GM12891 (cell line): ENCODE data around the gene STIM1.

Experiments
- PAX5 ChIP-seq: IDR thresholded peaks from 2 replicates; pipeline ENCODE4 v1.6.1; 2011; ENCODE audit warnings: low read length, moderate library complexity, mild to moderate bottlenecking; ENCODE audit not compliant: insufficient read depth, severe bottlenecking
- POLR2A ChIP-seq: IDR thresholded peaks from 2 replicates; pipeline ENCODE4 v1.6.1; 2011; ENCODE audit warnings: low read depth, low read length, control low read depth
- POLR2AphosphoS5 ChIP-seq: IDR thresholded peaks from 2 replicates; pipeline ENCODE4 v1.6.1; 2011; ENCODE audit warnings: low read depth, low read length, control low read depth
- POU2F2 ChIP-seq: IDR thresholded peaks from 2 replicates; pipeline ENCODE4 v1.6.1; 2011; ENCODE audit warnings: low read depth, mild to moderate bottlenecking, control low read depth, low read length, moderate library complexity
- SPI1 ChIP-seq: IDR thresholded peaks from 2 replicates; pipeline ENCODE4 v1.6.1; 2011; ENCODE audit warnings: low read depth, low read length, control low read depth
- TAF1 ChIP-seq: IDR thresholded peaks from 2 replicates; pipeline ENCODE4 v1.6.1; 2011; ENCODE audit warnings: low read depth, low read length, control low read depth

DNA sequence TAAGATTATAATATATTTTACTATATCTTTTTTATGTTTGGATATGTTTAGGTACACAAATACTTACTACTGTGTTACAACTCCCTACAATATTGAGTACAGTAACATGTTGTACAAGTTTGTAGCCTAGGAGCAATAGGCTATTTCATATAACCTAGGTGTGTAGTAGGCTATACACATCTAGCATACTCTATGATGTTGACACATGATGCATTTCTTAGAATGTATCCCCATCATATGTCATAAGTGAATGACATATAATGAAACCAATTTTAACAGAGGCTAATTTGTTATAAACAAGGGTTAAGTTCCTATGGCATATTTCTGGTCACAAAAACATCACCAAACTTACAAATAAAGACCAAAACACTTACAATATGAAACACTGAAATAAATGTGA, 152.7 kb downstream of the STIM1 start:
- TF ChIP-seq POLR2A (no peak), POLR2AphosphoS5 (no peak), PAX5 (no peak), POU2F2 (no peak), SPI1 (no peak), TAF1 (no peak)
